ENCODE measurements around the gene FUT1.

The FUT1 gene

DNA sequence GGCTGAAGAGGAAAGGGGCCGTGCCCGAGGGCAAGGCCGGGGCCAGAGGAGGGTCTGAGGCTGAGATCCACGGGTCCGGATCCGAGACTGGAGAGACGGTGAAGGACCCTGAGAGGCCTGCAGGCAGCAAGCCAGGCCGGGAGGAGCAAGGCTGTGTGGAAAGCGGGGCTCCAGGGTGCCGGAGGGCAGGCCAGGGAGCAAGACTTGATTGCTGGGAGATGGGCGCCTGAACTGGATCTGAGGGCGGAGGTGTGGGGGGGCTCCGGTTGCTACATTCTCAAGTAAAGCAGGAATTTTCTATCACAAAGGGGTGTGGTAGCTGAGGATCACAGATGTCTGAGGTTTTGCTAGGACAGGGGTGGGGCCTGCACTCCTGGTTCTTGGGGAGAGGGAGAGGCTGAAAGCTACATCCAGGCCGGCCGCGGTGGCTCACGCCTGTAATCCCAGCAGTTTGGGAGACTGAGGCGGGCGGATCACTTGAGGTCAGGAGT, 36.7 kb downstream of the FUT1 start:
- DNase-seq = no peak

DNA sequence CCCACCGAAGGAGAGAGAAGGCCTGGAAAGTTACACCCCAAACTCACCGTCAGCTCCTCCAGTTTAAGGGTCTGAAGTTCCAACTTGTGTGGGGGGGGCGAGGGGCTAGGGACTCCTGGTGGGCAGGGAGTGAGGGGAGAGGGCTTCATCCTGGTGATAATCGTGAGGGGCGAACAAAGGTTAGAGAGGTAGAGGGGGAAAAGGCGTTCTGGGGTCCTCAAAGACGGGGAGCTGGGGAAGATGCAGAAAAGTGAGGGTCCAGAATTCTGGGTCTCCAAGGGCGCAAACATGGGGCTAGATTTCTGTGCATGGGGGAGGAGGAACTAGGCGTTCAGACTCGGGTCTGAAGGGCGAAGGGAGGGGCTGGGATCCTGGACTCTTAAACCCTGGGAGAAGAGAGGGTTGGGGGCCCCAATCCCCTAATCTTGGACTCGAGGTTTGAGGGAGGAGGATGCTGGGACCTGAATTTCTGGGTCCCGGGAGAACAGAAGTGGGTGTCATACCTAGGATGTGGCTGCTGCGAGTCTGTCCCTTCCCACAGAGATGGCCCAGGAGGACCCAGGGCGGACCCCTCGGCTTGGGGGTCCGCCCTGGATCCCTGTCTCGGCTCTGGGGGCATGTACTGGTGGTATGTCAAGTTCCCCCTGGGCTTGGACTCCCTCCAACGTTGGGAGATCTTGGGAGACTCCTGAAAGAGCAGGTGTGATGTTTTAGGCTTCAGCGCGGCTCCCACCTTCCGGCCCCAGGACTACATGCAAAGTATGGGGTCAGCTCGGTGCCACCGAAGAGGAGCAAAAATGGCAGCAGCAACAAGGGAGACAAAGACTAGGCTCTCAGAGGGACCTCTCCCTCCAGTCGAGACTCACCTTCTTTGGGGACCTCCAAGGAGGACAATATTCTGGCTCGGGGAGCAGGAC, 37.4 kb downstream of the FUT1 start:
- DNase-seq = no peak

DNA sequence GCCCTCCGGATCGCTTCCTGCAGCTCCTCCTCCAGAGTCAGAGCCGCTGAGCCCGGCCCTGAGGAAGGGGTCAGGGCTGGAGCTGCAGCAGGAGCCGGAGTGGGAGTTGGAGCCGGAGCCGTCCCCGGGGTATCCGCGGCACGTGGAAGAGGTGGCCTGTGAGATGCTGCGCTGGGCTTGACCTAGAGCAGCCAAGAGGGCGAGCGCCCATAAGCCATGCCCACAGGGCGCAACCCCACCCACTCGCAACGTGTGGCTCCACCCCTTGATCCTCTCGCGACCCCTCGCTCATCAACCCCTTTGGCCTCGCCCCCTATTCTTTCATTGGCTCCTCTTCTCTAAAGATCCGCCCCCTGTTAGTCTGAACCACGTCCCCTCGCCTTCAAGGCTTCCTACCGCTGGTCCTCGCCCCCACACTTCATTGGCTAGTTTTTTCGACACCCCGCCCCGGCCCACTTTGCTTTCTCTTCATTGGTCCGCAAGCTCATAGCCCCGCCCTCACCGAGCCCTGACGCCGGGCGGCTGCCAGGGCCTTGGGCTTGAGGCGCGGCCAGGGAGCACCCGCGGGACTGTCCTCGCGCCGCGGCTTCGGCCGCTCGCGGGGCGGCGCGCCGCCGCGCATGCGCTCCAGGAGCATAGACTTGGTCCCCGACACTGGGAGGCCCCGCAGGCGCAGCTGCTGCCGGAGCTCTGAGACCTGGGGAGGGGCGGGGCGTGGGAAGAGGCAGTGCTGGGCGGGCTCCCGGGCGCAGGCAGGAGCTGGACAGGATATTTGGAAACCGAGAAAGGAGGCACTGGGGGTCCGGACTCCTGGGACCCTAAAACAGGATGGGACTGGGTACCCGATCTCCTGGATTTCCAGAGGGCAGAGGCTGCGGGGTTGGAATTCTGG, 38.3 kb downstream of the FUT1 start:
- peak; percentile 94 for DNase-seq

DNA sequence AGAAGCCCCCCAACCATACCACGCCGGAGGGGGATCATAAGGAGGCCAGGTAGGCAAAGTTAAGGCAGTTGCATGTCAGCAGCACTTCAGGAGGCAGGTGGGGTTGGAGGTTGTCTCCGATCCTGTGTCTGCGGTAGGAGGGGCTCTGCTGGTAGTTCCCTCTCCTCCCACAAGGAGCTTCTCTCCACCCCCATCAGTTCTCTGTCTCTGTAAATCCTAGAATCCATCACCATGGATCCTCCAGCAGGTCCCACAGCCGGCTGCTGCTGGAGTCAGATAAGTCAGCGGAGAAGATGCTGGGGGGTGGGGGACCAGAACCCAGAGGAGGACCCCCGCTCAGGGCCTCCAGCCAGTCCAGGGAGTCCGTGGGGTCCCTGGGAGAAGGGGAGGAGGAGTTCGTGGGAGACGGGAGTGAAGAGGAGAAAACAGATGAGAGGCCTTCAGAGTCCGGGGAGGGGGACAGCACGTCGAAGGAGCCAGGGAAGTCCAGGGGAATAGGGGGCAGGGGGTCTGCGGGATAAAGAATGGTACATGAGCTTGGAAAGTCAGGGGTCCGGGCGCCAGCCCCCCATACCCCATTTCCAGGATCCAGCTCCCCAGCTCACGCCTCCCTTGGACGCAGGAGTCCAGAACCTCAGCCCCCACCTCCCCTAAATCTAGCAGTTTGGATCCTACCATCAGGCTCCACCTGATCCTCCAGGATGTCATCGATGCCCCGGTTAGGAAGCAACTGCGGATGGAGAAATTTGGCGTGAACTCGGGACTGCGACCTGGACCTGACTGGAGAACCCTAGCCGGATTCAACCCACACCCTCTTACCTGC, 39.2 kb downstream of the FUT1 start:
- DNase-seq = no peak

DNA sequence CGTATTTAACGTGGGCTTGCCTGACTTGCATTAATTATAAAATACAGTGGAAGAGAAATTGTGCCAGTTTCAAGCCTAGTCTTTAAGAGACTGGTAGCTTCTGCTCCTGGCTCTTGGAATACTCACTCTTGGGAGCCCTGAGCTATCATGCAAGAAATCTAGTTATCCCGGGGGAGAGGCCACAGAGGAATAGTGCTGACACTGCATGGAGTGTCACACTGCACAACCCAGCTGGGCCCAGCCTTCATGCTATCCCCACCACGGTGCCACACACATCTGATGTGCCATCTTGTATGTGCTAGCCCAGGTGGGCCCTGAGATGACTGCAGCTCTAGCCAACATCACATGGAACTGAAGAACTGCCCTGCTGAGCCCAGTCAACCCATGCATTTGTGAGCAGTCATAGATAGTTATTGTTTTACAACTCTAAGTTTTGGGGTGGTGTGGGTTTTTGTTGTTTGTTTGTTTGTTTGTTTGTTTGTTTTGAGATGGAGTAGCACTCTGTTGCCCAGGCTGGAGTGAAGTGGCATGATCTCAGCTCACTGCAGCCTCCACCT, 41.3 kb downstream of the FUT1 start:
- no peak for DNase-seq

DNA sequence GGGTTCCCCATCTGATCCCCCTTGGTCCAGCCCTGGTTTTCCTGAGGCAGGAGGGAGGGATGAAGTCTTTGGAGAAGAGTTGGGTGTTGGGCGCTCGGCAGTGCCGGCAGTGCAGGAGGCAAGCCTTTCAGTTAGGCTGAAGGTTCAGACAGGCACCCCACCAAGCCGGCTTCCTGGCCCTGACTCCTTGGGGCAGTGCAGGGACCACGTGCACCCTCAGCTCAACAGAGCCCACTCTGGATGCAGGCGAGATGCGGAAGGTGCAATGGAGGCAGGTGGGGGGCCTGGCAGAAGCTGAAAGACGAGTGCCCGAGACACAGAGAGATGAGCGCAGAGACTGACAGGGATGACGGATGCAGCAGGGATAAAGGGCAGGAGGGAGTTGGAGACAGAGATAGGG, 44.0 kb downstream of the FUT1 start:
- no peak for DNase-seq

DNA sequence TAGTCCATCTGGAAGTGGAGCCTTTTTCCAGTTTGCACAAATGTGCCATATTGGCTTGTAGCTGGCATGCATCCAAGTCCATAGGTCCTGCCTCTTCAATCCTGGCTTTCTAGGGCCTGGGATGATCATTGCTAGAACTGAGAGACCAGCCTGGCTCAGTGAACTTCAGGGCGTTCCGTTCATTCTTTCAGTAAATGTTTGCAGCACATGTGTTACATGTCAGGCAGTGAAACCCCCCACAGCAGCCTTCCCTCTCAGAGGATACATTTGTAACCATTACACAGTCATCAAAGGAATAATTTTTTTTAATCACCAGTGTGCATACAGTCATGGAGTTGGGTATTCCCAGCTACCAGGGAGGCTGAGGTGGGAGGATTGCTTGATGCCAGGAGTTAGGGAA, 47.0 kb downstream of the FUT1 start:
- DNase-seq = no peak

DNA sequence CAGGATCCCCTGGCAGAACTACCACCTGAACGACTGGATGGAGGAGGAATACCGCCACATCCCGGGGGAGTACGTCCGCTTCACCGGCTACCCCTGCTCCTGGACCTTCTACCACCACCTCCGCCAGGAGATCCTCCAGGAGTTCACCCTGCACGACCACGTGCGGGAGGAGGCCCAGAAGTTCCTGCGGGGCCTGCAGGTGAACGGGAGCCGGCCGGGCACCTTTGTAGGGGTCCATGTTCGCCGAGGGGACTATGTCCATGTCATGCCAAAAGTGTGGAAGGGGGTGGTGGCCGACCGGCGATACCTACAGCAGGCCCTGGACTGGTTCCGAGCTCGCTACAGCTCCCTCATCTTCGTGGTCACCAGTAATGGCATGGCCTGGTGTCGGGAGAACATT, 49.1 kb downstream of the FUT1 start:
- no peak for DNase-seq

DNA sequence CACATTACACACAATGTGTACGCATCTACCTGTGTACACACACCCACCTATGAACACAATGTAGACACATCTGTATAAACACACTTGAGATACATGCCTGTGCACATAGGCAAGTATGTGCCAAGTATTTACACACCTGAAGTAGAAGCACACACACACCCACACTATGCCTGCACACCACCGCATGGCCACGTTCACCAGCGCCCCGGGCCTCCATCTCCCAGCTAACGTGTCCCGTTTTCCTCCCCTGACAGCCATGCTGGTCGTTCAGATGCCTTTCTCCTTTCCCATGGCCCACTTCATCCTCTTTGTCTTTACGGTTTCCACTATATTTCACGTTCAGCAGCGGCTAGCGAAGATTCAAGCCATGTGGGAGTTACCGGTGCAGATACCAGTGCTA, 49.7 kb downstream of the FUT1 start:
- DNase-seq = no peak

DNA sequence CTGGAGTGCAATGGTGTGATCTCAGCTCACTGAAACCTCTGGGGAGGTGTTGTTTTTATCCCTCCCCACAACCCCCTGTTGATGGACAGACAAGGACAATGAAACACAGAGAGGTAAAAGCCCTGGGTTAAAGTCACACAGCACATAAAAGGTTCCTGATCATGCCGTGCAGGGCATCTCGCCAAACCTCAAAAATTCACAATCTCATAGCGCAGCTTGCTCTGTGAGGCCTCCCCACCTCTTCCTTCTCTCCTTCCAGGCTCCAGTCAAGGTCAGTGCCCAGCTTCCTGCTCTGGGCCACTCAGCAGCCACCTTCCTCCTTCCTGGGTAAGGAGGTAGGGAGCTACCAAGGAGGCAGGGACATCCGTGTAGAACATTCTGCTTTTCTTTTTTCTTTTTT, 54.4 kb downstream of the FUT1 start:
- no peak for DNase-seq
